GM19043 (cell line): ENCODE measurements around the gene TMEM92.
"Not testable (repeated sequence)": the region's sequence is repeated elsewhere in the genome, so short reads cannot be mapped to it uniquely, and the experiment has no call there.

Source experiments
- ATAC-seq: cut with Tn5 transposase; IDR thresholded peaks from one replicate; pipeline ENCODE4 v1.9.1; 2021; ENCODE audit warnings: low read depth; ENCODE audit not compliant: unreplicated experiment

The TMEM92 gene

GRCh38 chr17:50261051-50261915 lies 13.0 kb upstream of the TMEM92 start:
- ATAC-seq, result no peak

GRCh38 chr17:50262001-50262794 lies 12.1 kb upstream of the TMEM92 start:
- no peak for ATAC-seq

GRCh38 chr17:50263331-50264262 lies 10.7 kb upstream of the TMEM92 start:
- ATAC-seq, result no peak

- no peak for ATAC-seq
Observed at GRCh38 chr17:50264263-50265113, 9.8 kb upstream of the TMEM92 start.

GRCh38 chr17:50265212-50265611 lies 9.1 kb upstream of the TMEM92 start:
- ATAC-seq, result no peak

- ATAC-seq, result no peak
Observed at GRCh38 chr17:50265690-50266315, 8.5 kb upstream of the TMEM92 start.

- ATAC-seq, result no peak
Observed at GRCh38 chr17:50266384-50267073, 7.7 kb upstream of the TMEM92 start.

GRCh38 chr17:50267074-50267841 lies 7.0 kb upstream of the TMEM92 start:
- no peak for ATAC-seq

- ATAC-seq, result no peak
Observed at GRCh38 chr17:50268026-50268425, 6.2 kb upstream of the TMEM92 start.

- ATAC-seq, result no peak
Observed at GRCh38 chr17:50268743-50269275, 5.5 kb upstream of the TMEM92 start.

GRCh38 chr17:50269477-50270434 lies 4.5 kb upstream of the TMEM92 start:
- ATAC-seq, result no peak

- no peak for ATAC-seq
Observed at GRCh38 chr17:50270435-50271362, 3.6 kb upstream of the TMEM92 start.

- ATAC-seq, result not testable (repeated sequence)
Observed at GRCh38 chr17:50271363-50271750, 2.9 kb upstream of the TMEM92 start.

- ATAC-seq, result no peak
Observed at GRCh38 chr17:50272246-50272645, 2.0 kb upstream of the TMEM92 start.
